NCI-H2196 (cell line): Measurements from ENCODE around the gene TEDDM1.
"Not testable (repeated sequence)": the region's sequence is repeated elsewhere in the genome, so short reads cannot be mapped to it uniquely, and the experiment has no call there.

Source experiments
- DNase-seq: peaks from one replicate; lab custom pipeline; 2025; ENCODE audit not compliant: unreplicated experiment; lab: John Stamatoyannopoulos, UW

The TEDDM1 gene

GRCh38 chr1:182381962-182382819, 18.3 kb downstream of the TEDDM1 start:
- DNase-seq: no peak

GRCh38 chr1:182380199-182380598, 20.3 kb downstream of the TEDDM1 start:
- no peak for DNase-seq

- not testable (repeated sequence) for DNase-seq
Measured at GRCh38 chr1:182379781-182380180, 20.7 kb downstream of the TEDDM1 start.

- no peak for DNase-seq
Measured at GRCh38 chr1:182376936-182377574, 23.4 kb downstream of the TEDDM1 start.

GRCh38 chr1:182374101-182374834, 26.2 kb downstream of the TEDDM1 start:
- no peak for DNase-seq

- no peak for DNase-seq
Measured at GRCh38 chr1:182370532-182370931, 29.9 kb downstream of the TEDDM1 start.

- DNase-seq: no peak
Measured at GRCh38 chr1:182368903-182369302, 31.6 kb downstream of the TEDDM1 start.

- no peak for DNase-seq
Measured at GRCh38 chr1:182368358-182368757, 32.1 kb downstream of the TEDDM1 start.

GRCh38 chr1:182367926-182368325, 32.5 kb downstream of the TEDDM1 start:
- DNase-seq: no peak

GRCh38 chr1:182366596-182366995, 33.9 kb downstream of the TEDDM1 start:
- DNase-seq: no peak

GRCh38 chr1:182359645-182360044, 40.8 kb downstream of the TEDDM1 start:
- no peak for DNase-seq

GRCh38 chr1:182357913-182358312, 42.6 kb downstream of the TEDDM1 start:
- no peak for DNase-seq

- DNase-seq: no peak
Measured at GRCh38 chr1:182357171-182357570, 43.3 kb downstream of the TEDDM1 start.

- DNase-seq: no peak
Measured at GRCh38 chr1:182355723-182356098, 44.8 kb downstream of the TEDDM1 start.

GRCh38 chr1:182351790-182352364, 48.6 kb downstream of the TEDDM1 start:
- DNase-seq: no peak

- DNase-seq: no peak
Measured at GRCh38 chr1:182350839-182351238, 49.6 kb downstream of the TEDDM1 start.

GRCh38 chr1:182348961-182349747, 51.3 kb downstream of the TEDDM1 start:
- no peak for DNase-seq
